Esophagus muscularis mucosa (tissue), 4 donors: ENCODE measurements around the gene PPARD. TPM values are rescaled to one million over a fixed set of nuclear protein-coding genes. Genes with fewer than 3 reads are reported as not detected.

Source experiments
- DNase-seq: peaks from one replicate; pipeline ENCODE4 v3.0.0-alpha.2; 2017; ENCODE audit errors: extremely low spot score
- H3K27ac ChIP-seq, 4 donors: fragments of 200-600 bp; sonication (generic); replicated peaks in 1 of 4; 1 replicate in 3 of 4; 2 replicates in 1 of 4; pipeline ENCODE4 v1.5.1; 2016 to 2019; ENCODE audit warnings: mild to moderate bottlenecking in 1 of 4
- H3K27me3 ChIP-seq, 4 donors: fragments of 200-600 bp; sonication (generic); one replicate each; pipeline versions ENCODE4 v1.5.1 to v1.6.0; 2016 to 2019
- H3K36me3 ChIP-seq, 4 donors: fragments of 200-600 bp; sonication (generic); one replicate each; pipeline ENCODE4 v1.5.1; 2016 to 2019
- H3K4me1 ChIP-seq, 4 donors: fragments of 200-600 bp; sonication (generic); one replicate each; pipeline ENCODE4 v1.5.1; 2016 to 2019
- H3K4me3 ChIP-seq, 4 donors: fragments of 200-600 bp; sonication (generic); 1 replicate in 2 of 4; 2 replicates in 2 of 4; pipeline ENCODE4 v1.5.1; 2016 to 2019; ENCODE audit warnings: mild to moderate bottlenecking in 4 of 4, moderate library complexity in 1 of 4
- H3K9me3 ChIP-seq, 4 donors: fragments of 200-600 bp; sonication (generic); 1 replicate in 3 of 4; 2 replicates in 1 of 4; pipeline ENCODE4 v1.5.1; 2016 to 2019
- EP300 ChIP-seq: sonication (generic); formaldehyde crosslinking; IDR thresholded peaks from one replicate; pipeline ENCODE4 v1.6.1; 2017; ENCODE audit warnings: antibody characterized with exemption
- POLR2A ChIP-seq: fragments of 450-650 bp; IDR thresholded peaks from one replicate; pipeline ENCODE4 v1.6.1; 2017; ENCODE audit warnings: antibody characterized with exemption, moderate library complexity, mild to moderate bottlenecking, low read depth
- POLR2AphosphoS5 ChIP-seq, 2 donors: sonication (generic); formaldehyde crosslinking; IDR thresholded peaks; one replicate each; pipeline ENCODE4 v1.6.1; 2017; ENCODE audit warnings: antibody characterized with exemption in 2 of 2
- WGBS: methylation state at CpG from one replicate; pipeline ENCODE4 v1.1.5; 2018; 5-methylcytosine and 5-hydroxymethylcytosine counted together
- intact Hi-C: fragments of 100-400 bp; cut with DNase I; formaldehyde crosslinking; loops from one replicate; pipeline ENCODE4 v1.15.1; 2023
- total RNA-seq, 4 donors: library from RNA; depleted of rRNA; stranded (reverse); fragments of >200 nt; gene quantifications; one replicate each; pipeline versions ENCODE4 v1.1.0 to v1.2.1, GENCODE V29; 2016
- TF ChIP-seq, protein P1 (sequence below), 3 experiments: fragments of 200-600 bp in 2 of 3; fragments of 450-650 bp in 1 of 3; sonication (generic) in 2 of 3; IDR thresholded peaks; one replicate each; pipeline ENCODE4 v1.5.1; 2017 to 2019; ENCODE audit warnings: antibody characterized with exemption in 3 of 3, mild to moderate bottlenecking in 2 of 3, moderate library complexity in 1 of 3

Gene PPARD
- total RNA-seq, 4 donors from 2014 or later: 10.8 to 22.4 (median 16.0) TPM

DNA sequence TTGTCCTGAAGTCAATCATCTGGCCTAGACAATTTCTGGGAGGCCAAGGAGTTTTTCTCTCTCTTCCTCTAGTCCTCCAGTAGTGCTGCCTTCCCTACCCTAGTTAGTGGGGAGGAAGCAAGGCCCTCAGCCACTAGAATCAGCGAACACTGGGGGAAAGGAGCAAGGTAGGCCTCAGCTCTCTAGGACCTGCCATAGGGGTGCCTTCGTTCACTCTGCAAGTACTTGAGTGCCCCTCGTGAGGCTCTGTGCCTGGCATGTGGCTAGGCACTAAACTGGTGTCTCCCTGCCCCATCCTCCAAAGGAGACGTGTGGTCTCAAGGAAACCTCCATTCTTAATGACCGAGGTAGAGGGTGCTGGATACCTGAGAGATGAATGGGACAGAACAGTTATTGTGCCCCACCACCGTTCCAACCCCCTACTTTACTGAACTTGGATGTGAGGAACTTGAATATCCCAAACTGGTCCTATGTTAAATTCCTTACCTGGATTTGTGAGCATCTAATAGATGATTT lies 43.7 kb upstream of the PPARD start:
- Histone ChIP-seq H3K36me3 (peaks cover 9 to 34% (median 20%) of the 10 kb centered on the region in 4 donors), H3K4me1 (peaks cover 14 to 24% (median 17%) of the 10 kb centered on the region in 4 donors), H3K9me3 (no peaks in the 10 kb centered on the region), H3K4me3 (peak overlapping the region in 2 of 4 donors; percentile 42 to 52), H3K27ac (peak overlapping the region in 2 of 4 donors; percentile 36 to 63), H3K27me3 (no peaks in the 10 kb centered on the region)
- DNase-seq: no peak
- WGBS: 90% methylated on average over 6 of the region's 6 CpGs
- intact Hi-C loops: no loop called here
- TF ChIP-seq POLR2A (no peak), EP300 (no peak), POLR2AphosphoS5 (IDR thresholded peaks at IDR 0.05) (no peak)
- TF ChIP-seq, protein P1, sequence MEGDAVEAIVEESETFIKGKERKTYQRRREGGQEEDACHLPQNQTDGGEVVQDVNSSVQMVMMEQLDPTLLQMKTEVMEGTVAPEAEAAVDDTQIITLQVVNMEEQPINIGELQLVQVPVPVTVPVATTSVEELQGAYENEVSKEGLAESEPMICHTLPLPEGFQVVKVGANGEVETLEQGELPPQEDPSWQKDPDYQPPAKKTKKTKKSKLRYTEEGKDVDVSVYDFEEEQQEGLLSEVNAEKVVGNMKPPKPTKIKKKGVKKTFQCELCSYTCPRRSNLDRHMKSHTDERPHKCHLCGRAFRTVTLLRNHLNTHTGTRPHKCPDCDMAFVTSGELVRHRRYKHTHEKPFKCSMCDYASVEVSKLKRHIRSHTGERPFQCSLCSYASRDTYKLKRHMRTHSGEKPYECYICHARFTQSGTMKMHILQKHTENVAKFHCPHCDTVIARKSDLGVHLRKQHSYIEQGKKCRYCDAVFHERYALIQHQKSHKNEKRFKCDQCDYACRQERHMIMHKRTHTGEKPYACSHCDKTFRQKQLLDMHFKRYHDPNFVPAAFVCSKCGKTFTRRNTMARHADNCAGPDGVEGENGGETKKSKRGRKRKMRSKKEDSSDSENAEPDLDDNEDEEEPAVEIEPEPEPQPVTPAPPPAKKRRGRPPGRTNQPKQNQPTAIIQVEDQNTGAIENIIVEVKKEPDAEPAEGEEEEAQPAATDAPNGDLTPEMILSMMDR (IDR thresholded peaks at IDR 0.05): no peak

DNA sequence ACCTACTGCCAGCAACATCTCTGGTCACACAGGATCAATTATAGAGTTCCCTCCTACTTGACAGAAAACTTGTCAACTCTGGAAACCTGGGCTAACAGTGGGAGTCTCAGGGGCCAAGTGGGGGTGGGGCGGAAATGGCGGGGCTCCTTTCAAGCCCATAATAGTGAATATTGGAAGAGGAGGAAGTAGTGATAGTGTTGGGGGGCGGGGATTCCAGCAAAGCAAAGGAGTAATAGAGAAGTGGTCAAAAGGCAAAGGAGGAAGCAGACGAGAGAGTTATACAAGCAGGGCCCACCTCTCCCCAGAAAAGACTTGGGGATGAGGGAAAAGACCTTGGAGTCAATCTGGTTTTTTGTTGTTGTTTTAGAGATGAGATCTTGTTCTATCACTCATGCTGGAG lies 42.7 kb upstream of the PPARD start:
- 78% methylated on average over 4 of the region's 4 CpGs for WGBS
- Histone ChIP-seq H3K27me3 (no peaks in the 10 kb centered on the region), H3K27ac (peak overlapping the region in 1 of 4 donors; percentile 31), H3K4me1 (peaks cover 14 to 24% (median 17%) of the 10 kb centered on the region in 4 donors), H3K4me3 (no peak overlapping the region), H3K9me3 (no peaks in the 10 kb centered on the region), H3K36me3 (peaks cover 6 to 24% (median 15%) of the 10 kb centered on the region in 4 donors)
- DNase-seq: no peak
- intact Hi-C loops: no loop called here
- no peak for TF ChIP-seq EP300
- no peak for TF ChIP-seq POLR2AphosphoS5 (IDR thresholded peaks at IDR 0.05)
- TF ChIP-seq, protein P1 (IDR thresholded peaks at IDR 0.05): no peak
- TF ChIP-seq POLR2A: no peak

DNA sequence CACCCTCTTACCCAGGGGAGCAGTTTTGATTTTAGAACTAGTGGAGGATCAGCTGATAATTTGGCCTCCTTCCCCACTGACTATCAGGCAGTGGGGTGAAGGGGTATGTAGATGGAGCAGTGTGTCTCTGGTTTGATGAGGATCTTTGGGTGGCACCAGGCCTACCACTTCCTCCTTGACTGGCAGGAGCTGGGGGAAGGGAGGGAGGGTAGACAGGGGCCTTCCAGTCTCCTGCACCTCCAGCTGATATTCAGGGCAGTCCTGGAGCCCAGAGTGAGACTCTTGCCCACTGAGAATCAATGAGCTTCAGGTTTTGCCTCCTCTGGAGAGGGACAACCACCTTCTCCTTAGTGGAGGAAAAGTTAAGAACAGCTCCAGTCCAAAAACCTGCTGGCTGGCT lies 41.5 kb upstream of the PPARD start:
- H3K27me3 ChIP-seq: no peaks in the 10 kb centered on the region

DNA sequence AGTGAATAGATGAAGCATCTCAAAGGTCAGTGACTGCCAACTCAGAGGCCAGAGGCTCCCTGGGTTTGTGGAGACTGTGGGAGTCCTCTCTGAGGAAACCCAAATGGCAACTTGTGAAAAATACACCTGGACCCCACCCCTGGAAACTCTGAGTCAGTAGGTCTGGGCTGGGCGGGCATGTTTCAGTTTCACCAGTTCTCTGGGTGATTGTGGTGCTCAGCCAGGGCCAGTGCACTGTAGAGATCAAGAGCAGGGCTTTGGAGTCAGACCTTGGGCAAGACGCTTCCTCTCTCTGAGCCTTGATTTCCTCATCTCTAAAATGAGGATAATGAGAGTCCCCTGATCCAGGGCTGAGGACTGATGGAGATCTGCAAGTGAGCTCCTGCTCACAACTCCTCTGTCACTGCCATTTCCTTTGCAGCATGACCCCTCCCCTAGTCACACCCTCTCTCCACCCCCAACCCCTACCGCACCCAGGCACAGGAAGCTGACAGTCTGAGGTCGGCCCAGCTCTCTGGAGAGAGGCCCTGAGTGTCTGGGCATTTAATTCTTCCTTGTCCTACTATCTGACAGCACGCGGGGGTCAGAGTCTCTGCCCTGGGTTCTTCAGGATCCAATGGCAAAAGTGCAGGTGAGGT lies 39.6 kb upstream of the PPARD start:
- no peaks in the 10 kb centered on the region for H3K9me3 ChIP-seq
- intact Hi-C loops: no loop called here
- H3K4me1 ChIP-seq: peaks cover 4 to 13% (median 6%) of the 10 kb centered on the region in 4 donors
- no peak overlapping the region for H3K4me3 ChIP-seq
- 73% methylated on average over 2 of the region's 6 CpGs for WGBS
- no peaks in the 10 kb centered on the region for H3K27me3 ChIP-seq
- TF ChIP-seq, protein P1 (IDR thresholded peaks at IDR 0.05): no peak
- TF ChIP-seq POLR2AphosphoS5 (IDR thresholded peaks at IDR 0.05): no peak
- TF ChIP-seq POLR2A: no peak
- no peak for TF ChIP-seq EP300
- no peak overlapping the region for H3K27ac ChIP-seq
- DNase-seq: no peak
- H3K36me3 ChIP-seq: no peaks in the 10 kb centered on the region

More for the DNA sequence above, 41.5 kb upstream of the PPARD start:
- intact Hi-C loops: no loop called here
- no peak overlapping the region for H3K27ac ChIP-seq
- peaks cover 0 to 12% (median 4%) of the 10 kb centered on the region in 4 donors for H3K36me3 ChIP-seq
- H3K4me1 ChIP-seq: peaks cover 14 to 24% (median 17%) of the 10 kb centered on the region in 4 donors
- no peak for DNase-seq
- TF ChIP-seq POLR2AphosphoS5 (IDR thresholded peaks at IDR 0.05): no peak
- no peak for TF ChIP-seq EP300
- TF ChIP-seq, protein P1 (IDR thresholded peaks at IDR 0.05): no peak
- TF ChIP-seq POLR2A: no peak
- H3K9me3 ChIP-seq: no peaks in the 10 kb centered on the region
- H3K4me3 ChIP-seq: no peak overlapping the region
